Measurements from ENCODE around the gene GPRIN1. TPM values are rescaled to one million over a fixed set of nuclear protein-coding genes. Genes with fewer than 3 reads are reported as not detected.

Gene GPRIN1
- total RNA-seq, 2 donors from 2014 or later = 4.6 to 5.1 TPM

GRCh38 chr5:176547802-176548201 is 62.2 kb downstream of the GPRIN1 start:
- no peaks in the 10 kb centered on the region for H3K36me3 Mint-ChIP-seq
- DNase-seq (ENCODE audit: low spot score in 2 of 2) (no peak), ATAC-seq (peak; percentile 19 to 25)
- H3K9me3 Mint-ChIP-seq = no peaks in the 10 kb centered on the region
- H3K27ac Mint-ChIP-seq = peak overlapping the region in 1 of 2 donors; percentile 54

Other genes starting within 250 kb of the GPRIN1 start
- 10 to 100 TPM; 58.3 to 58.9 TPM for gene KIAA1191, start 248.4 kb downstream of the GPRIN1 start, total RNA-seq
- 10 to 100 TPM in 1 of 2 donors, 1 to 10 TPM in 1; 3.1 to 19.1 TPM for gene ARL10, start 244.7 kb downstream of the GPRIN1 start, total RNA-seq
- gene NOP16, start 221.6 kb downstream of the GPRIN1 start, total RNA-seq = 10 to 100 TPM; 42.1 to 67.7 TPM
- 100 to 1,000 TPM; 120 to 154 TPM for gene HIGD2A, start 221.4 kb downstream of the GPRIN1 start, total RNA-seq
- 10 to 100 TPM; 41.8 to 48.6 TPM for gene CLTB, start 193.6 kb downstream of the GPRIN1 start, total RNA-seq
- gene FAF2, start 161.8 kb downstream of the GPRIN1 start, total RNA-seq = 10 to 100 TPM; 36.3 to 37.7 TPM
- 100 to 1,000 TPM in 1 of 2 donors, 10 to 100 TPM in 1; 83.5 to 136 TPM for gene RNF44, start 72.8 kb downstream of the GPRIN1 start, total RNA-seq
- under 1 TPM; 0.05 to 0.54 TPM for gene CDHR2, start 60.8 kb downstream of the GPRIN1 start, total RNA-seq
- 1 to 10 TPM in 1 of 2 donors, not detected in 1; 1.2 TPM for gene SNCB, start 20.4 kb upstream of the GPRIN1 start, total RNA-seq
- gene EIF4E1B, start 20.5 kb upstream of the GPRIN1 start, total RNA-seq = not detected
- gene TSPAN17, start 37.3 kb upstream of the GPRIN1 start, total RNA-seq = 10 to 100 TPM; 14.3 to 30.9 TPM
- under 1 TPM in 1 of 2 donors, not detected in 1; 0.08 TPM for gene UNC5A, start 200.4 kb upstream of the GPRIN1 start, total RNA-seq

Data from activated naive CD4-positive, alpha-beta T cell treated with anti-CD3 and anti-CD28 coated beads, Interleukin-2, amount 50 U/mL, for 72 hours (primary cell).